Uterus (tissue), 4 donors: ENCODE data around the gene CAPZB. TPM values are rescaled to one million over a fixed set of nuclear protein-coding genes. Genes with fewer than 3 reads are reported as not detected.

ENCODE experiments used
- DNase-seq, 2 donors: peaks; one replicate each; pipeline ENCODE4 v3.0.0-alpha.2; 2019 to 2020
- H3K27ac ChIP-seq, 2 donors: fragments of 200-600 bp; sonication (generic); 1 replicate in 1 of 2; 2 replicates in 1 of 2; pipeline ENCODE4 v1.5.1; 2016 to 2018
- H3K27me3 ChIP-seq, 2 donors: fragments of 200-600 bp; sonication (generic); one replicate each; pipeline ENCODE4 v1.5.1; 2018 to 2019; ENCODE audit warnings: control low read depth in 1 of 2
- H3K36me3 ChIP-seq, 2 donors: fragments of 200-600 bp; sonication (generic); one replicate each; pipeline ENCODE4 v1.5.1; 2019; ENCODE audit warnings: control low read depth in 1 of 2
- H3K4me1 ChIP-seq, 2 donors: fragments of 200-600 bp; sonication (generic); one replicate each; pipeline ENCODE4 v1.5.1; 2018 to 2019; ENCODE audit warnings: control low read depth in 1 of 2
- H3K4me3 ChIP-seq, 2 donors: fragments of 200-600 bp; sonication (generic); 1 replicate in 1 of 2; 2 replicates in 1 of 2; pipeline ENCODE4 v1.5.1; 2018 to 2019; ENCODE audit warnings: mild to moderate bottlenecking in 1 of 2
- H3K9me3 ChIP-seq, 2 donors: fragments of 200-600 bp; sonication (generic); one replicate each; pipeline ENCODE4 v1.5.1; 2019; ENCODE audit warnings: control low read depth in 1 of 2
- CTCF ChIP-seq, 4 experiments: fragments of 200-600 bp in 2 of 4; fragments of 450-650 bp in 2 of 4; sonication (generic) in 2 of 4; IDR thresholded peaks; one replicate each; pipeline ENCODE4 v1.5.1; 2016 to 2019; ENCODE audit warnings: antibody characterized with exemption in 4 of 4, mild to moderate bottlenecking in 2 of 4, moderate library complexity in 1 of 4
- POLR2A ChIP-seq, 2 donors: fragments of 450-650 bp; IDR thresholded peaks; one replicate each; pipeline ENCODE4 v1.6.1; 2016; ENCODE audit warnings: antibody characterized with exemption in 2 of 2, mild to moderate bottlenecking in 1 of 2, moderate library complexity in 1 of 2
- intact Hi-C: fragments of 100-400 bp; cut with DNase I; formaldehyde crosslinking; loops from one replicate; pipeline ENCODE4 v1.15.1; 2023; ENCODE audit warnings: low total_unique reads
- total RNA-seq, 4 donors: library from RNA; depleted of rRNA in 3 of 4; stranded (reverse); fragments of >200 nt in 3 of 4; gene quantifications; one replicate each; pipeline versions ENCODE4 v1.1.0 to v1.2.4, GENCODE V29; 2014 to 2023
- donor health status: DM: yes; HTN: yes; CAD: no.

The CAPZB gene
- total RNA-seq, 4 donors from 2014 or later = 94.4 to 281 (median 141) TPM

DNA sequence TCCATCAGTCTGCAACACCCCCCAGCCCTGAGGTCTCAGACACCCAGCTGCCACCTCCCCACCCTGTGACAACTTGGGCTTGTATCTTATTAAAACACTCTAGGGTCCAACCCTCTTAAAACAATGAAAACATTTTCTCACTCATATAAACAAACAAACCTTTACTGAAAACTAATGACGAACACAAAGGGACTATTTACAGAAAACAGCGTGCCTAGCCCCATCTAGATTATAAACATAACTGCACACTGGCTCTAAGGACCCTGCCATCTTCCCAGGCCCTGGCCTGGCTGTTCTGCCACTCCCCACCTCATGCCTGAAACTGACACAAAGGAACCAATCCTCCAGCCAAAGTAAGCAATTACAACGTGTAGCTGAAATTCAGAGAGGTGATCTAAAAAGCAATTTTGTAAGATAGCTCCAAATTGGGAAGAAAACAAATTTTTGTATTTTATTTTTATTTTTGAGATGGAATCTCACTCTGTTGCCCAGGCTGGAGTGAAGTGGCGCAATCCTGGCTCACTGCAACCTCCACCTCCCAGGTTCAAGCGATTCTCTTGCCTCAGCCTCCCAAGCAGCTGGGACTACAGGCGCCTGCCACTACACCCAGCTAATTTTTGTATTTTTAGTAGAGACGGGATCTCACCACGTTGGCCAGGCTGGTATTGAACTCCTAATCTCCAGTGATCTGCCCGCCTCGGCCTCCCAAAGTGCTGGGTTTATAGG is 40.9 kb downstream of the CAPZB start:
- intact Hi-C loops = no loop called here
- Histone ChIP-seq H3K4me1 (peaks cover 23 to 54% of the 10 kb centered on the region in 2 donors), H3K4me3 (no peak overlapping the region), H3K27me3 (no peaks in the 10 kb centered on the region), H3K27ac (peak overlapping the region; percentile 74 to 92), H3K9me3 (no peaks in the 10 kb centered on the region), H3K36me3 (no peaks in the 10 kb centered on the region)
- no peak for DNase-seq
- TF ChIP-seq CTCF (IDR thresholded peaks at IDR 0.05) (no peak), POLR2A (IDR thresholded peaks at IDR 0.05) (no peak)

- DNase-seq = no peak
- intact Hi-C loops = no loop called here
- TF ChIP-seq POLR2A (IDR thresholded peaks at IDR 0.05) (no peak), CTCF (IDR thresholded peaks at IDR 0.05) (no peak)
- H3K27me3 ChIP-seq = no peaks in the 10 kb centered on the region
- H3K4me3 ChIP-seq = no peak overlapping the region
- H3K4me1 ChIP-seq = peaks cover 21 to 52% of the 10 kb centered on the region in 2 donors
- H3K36me3 ChIP-seq = no peaks in the 10 kb centered on the region
- no peaks in the 10 kb centered on the region for H3K9me3 ChIP-seq
- peak overlapping the region; percentile 74 to 92 for H3K27ac ChIP-seq
Observed at GRCh38 chr1:19443326-19443725, 42.0 kb downstream of the CAPZB start.

- DNase-seq = no peak
- H3K4me1 ChIP-seq = peaks cover 22 to 52% of the 10 kb centered on the region in 2 donors
Observed at GRCh38 chr1:19442154-19443096, 42.9 kb downstream of the CAPZB start.

GRCh38 chr1:19441048-19441780 is 44.1 kb downstream of the CAPZB start:
- H3K4me3 ChIP-seq = no peak overlapping the region
- peaks cover 30 to 59% of the 10 kb centered on the region in 2 donors for H3K4me1 ChIP-seq
- intact Hi-C loops = no loop called here
- H3K9me3 ChIP-seq = no peaks in the 10 kb centered on the region
- peak overlapping the region; percentile 87 to 92 for H3K27ac ChIP-seq
- TF ChIP-seq CTCF (IDR thresholded peaks at IDR 0.05) = no peak
- no peak for TF ChIP-seq POLR2A (IDR thresholded peaks at IDR 0.05)
- H3K27me3 ChIP-seq = no peaks in the 10 kb centered on the region
- no peak for DNase-seq
- H3K36me3 ChIP-seq = no peaks in the 10 kb centered on the region

More at GRCh38 chr1:19442154-19443096, 42.9 kb downstream of the CAPZB start:
- H3K4me3 ChIP-seq = no peak overlapping the region
- intact Hi-C loops = no loop called here
- H3K27ac ChIP-seq = peak overlapping the region; percentile 74 to 92
- TF ChIP-seq POLR2A (IDR thresholded peaks at IDR 0.05) (no peak), CTCF (IDR thresholded peaks at IDR 0.05) (no peak)
- no peaks in the 10 kb centered on the region for H3K36me3 ChIP-seq
- H3K27me3 ChIP-seq = no peaks in the 10 kb centered on the region
- H3K9me3 ChIP-seq = no peaks in the 10 kb centered on the region
